AG04450 (cell line): ENCODE results near the gene PTPRG. TPM values are rescaled to one million over a fixed set of nuclear protein-coding genes. Genes with fewer than 3 reads are reported as not detected.

Experiments
- CTCF ChIA-PET: fragments of 300-600, 350-600 bp; formaldehyde crosslinking; extraction: SDS; loops from one replicate; lab custom pipeline; 2022; ENCODE audit warnings: antibody characterized with exemption, inconsistent platforms; lab: Charles Lee
- POLR2A ChIA-PET: fragments of 350-600 bp; formaldehyde crosslinking; extraction: SDS; loops from one replicate; lab custom pipeline; 2021; ENCODE audit warnings: antibody characterized with exemption, inconsistent platforms; lab: Yijun Ruan, JAX
- DNase-seq: peaks from one replicate; pipeline ENCODE4 v3.0.0-alpha.2; 2011; ENCODE audit warnings: low read depth, low spot score
- H3K27ac ChIP-seq: one replicate; pipeline ENCODE4 v1.5.1; 2012; ENCODE audit warnings: low read depth, low read length, control low read depth
- H3K27me3 ChIP-seq: one replicate; pipeline ENCODE4 v1.6.0; 2012; ENCODE audit warnings: low read length; ENCODE audit not compliant: control insufficient read depth, insufficient read depth
- H3K4me3 ChIP-seq: 2 replicates; pipeline ENCODE4 v1.5.1; 2011; ENCODE audit warnings: mild to moderate bottlenecking, low read depth, low read length, control low read depth
- H3K9me3 ChIP-seq: 2 replicates; pipeline ENCODE4 v1.5.1; 2012; ENCODE audit warnings: low read length; ENCODE audit not compliant: control insufficient read depth, insufficient read depth
- polyA plus RNA-seq: library from polyadenylated mRNA; depleted of rRNA; stranded (reverse); fragments of >200 nt; gene quantifications from 2 replicates; pipeline ENCODE4 v1.2.3, GENCODE V29; 2011
- TF ChIP-seq, protein P1 (sequence below): IDR thresholded peaks from 2 replicates; pipeline ENCODE4 v1.5.1; 2011; ENCODE audit warnings: low read depth, low read length, control low read depth, inconsistent platforms

Gene PTPRG
- polyA plus RNA-seq, 1 experiment, result 26.5 TPM

DNA sequence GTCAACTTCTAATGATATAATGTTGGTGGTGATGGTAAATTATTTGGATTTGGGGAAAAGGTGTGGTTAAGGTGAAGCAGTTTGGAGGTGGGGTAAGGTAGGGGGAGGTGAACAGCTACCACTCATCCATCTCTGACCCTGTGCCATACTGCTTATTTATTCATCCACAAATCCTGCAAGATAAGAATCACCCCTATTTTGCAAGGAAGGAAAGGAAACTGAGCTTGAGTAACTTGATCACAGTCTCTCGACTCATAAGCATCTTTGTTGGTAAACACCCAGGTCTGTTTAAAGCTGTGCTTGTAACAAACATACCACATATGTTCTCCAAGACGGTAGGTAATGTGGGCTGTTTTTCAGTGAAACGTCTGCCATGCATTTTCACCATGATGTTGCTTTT is 67.3 kb downstream of the PTPRG start:
- POLR2A ChIA-PET, result interaction anchor here (1.0 to 1.6 kb wide), 3 partner anchors 22 to 68 kb away, joined by 3 to 5 read pairs (median 4); partner anchors contain the start of gene PTPRG
- Histone ChIP-seq H3K9me3 (no peaks in the 10 kb centered on the region), H3K4me3 (no peak overlapping the region), H3K27me3 (no peaks in the 10 kb centered on the region), H3K27ac (no peak overlapping the region)
- TF ChIP-seq, protein P1, sequence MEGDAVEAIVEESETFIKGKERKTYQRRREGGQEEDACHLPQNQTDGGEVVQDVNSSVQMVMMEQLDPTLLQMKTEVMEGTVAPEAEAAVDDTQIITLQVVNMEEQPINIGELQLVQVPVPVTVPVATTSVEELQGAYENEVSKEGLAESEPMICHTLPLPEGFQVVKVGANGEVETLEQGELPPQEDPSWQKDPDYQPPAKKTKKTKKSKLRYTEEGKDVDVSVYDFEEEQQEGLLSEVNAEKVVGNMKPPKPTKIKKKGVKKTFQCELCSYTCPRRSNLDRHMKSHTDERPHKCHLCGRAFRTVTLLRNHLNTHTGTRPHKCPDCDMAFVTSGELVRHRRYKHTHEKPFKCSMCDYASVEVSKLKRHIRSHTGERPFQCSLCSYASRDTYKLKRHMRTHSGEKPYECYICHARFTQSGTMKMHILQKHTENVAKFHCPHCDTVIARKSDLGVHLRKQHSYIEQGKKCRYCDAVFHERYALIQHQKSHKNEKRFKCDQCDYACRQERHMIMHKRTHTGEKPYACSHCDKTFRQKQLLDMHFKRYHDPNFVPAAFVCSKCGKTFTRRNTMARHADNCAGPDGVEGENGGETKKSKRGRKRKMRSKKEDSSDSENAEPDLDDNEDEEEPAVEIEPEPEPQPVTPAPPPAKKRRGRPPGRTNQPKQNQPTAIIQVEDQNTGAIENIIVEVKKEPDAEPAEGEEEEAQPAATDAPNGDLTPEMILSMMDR, result no peak
- CTCF ChIA-PET, result no interaction called here
- no peak for DNase-seq

DNA sequence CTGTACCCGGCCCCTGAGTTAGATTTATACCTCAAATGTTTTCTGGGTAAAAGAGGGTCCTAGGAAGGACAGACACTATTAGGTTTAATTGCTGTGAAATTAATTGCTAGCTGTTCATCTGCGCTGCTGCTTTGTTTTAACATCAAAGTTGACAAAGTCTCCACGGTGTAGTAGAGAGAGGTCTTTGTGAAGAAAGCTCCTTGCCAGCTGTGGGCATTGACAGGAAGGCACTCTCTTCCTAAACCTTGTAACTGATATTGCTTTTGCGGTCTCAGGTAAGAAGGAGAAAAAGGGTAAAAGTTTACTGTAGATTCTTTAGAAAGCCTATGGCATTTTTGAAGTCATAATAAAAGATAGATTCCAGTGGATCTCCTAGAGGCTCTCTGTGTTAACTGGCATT is 68.1 kb downstream of the PTPRG start:
- no peak overlapping the region for H3K27ac ChIP-seq
- H3K27me3 ChIP-seq, result no peaks in the 10 kb centered on the region
- ChIA-PET POLR2A (interaction anchor here (0.9 to 1.2 kb wide), 2 partner anchors 34 to 65 kb away, joined by 3 to 5 read pairs; no protein-coding TSS in a partner anchor), CTCF (no interaction called here)
- TF ChIP-seq, protein P1, result no peak
- DNase-seq, result no peak
- no peak overlapping the region for H3K4me3 ChIP-seq
- H3K9me3 ChIP-seq, result no peaks in the 10 kb centered on the region

DNA sequence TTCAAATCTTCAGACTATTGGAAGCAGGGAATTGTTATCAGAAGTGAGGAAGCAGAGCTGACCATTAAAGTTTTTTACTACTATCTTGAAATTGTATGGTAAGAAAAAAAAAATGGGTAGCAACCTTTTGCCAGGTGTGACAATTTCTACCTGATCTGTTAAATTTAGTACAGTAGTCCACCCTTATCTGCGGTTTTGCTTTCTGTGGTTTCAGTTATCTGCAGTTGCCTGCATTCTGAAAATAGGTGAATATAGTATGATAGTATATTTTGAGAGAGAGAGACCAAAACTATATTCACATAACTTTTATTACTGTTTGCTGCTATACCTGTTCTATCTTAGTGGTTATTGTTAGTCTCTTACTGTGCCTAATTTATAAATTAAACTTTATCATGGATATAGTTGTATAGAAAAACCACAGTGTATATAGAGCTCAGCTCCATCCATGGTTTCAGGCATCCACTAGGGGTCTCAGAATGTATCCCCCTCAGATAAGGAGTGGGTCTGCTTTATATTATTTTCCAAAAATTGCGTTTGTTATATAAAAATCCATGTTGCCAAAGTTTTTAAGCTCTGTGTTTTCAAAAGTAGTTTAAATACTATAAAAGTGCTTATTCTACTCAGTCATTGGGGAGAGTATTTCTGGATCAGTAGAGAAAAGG is 69.9 kb downstream of the PTPRG start:
- no peaks in the 10 kb centered on the region for H3K27me3 ChIP-seq
- CTCF ChIA-PET, result interaction anchor here (0.6 to 1.2 kb wide), 3 partner anchors 54 to 557 kb away, joined by 3 to 4 read pairs (median 3); no protein-coding TSS in a partner anchor
- no peak for DNase-seq
- TF ChIP-seq, protein P1, result no peak
- H3K9me3 ChIP-seq, result no peaks in the 10 kb centered on the region
- no peak overlapping the region for H3K4me3 ChIP-seq
- H3K27ac ChIP-seq, result no peak overlapping the region
- POLR2A ChIA-PET, result interaction anchor here (1.1 kb wide), 1 partner anchor 70 kb away, joined by 9 read pairs; the partner anchor contains the start of gene PTPRG

GRCh38 chr3:61632568-61633175 is 71.3 kb downstream of the PTPRG start:
- no peak for DNase-seq
- TF ChIP-seq, protein P1, result no peak
- H3K9me3 ChIP-seq, result no peaks in the 10 kb centered on the region
- ChIA-PET POLR2A (no interaction called here), CTCF (no interaction called here)
- H3K27me3 ChIP-seq, result no peaks in the 10 kb centered on the region
- no peak overlapping the region for H3K4me3 ChIP-seq
- H3K27ac ChIP-seq, result no peak overlapping the region

DNA sequence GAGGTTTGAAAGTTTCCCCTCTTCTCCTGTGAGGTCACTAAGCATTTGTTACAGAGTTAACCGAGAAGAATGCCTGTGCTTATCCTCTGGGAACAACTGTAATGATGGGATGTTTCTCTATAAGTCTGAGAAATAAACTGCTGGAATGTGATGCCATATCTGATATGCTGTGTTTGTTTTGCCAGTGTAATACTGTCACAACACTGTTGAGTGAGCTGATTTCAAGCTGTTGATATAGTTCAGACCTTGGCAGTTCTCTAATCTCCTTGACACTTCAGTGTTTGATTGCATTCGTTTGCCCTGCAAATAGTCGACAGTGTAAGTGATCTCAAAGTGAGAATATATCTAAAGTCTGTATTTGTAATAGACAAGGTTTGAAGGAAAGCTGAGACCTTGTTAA is 73.3 kb downstream of the PTPRG start:
- CTCF ChIA-PET, result interaction anchor here (1.0 kb wide), 1 partner anchor 71 kb away, joined by 3 read pairs; no protein-coding TSS in a partner anchor
- Histone ChIP-seq H3K27ac (no peak overlapping the region), H3K27me3 (no peaks in the 10 kb centered on the region), H3K9me3 (no peaks in the 10 kb centered on the region), H3K4me3 (no peak overlapping the region)
- no peak for DNase-seq
- TF ChIP-seq, protein P1, result no peak
- POLR2A ChIA-PET, result interaction anchor here (1.3 kb wide), 1 partner anchor 12 kb away, joined by 4 read pairs; no protein-coding TSS in a partner anchor
